Ammon's horn (tissue), 1 donor: ENCODE results near the gene FABP7.

Experiments
- DNase-seq: peaks from one replicate; pipeline ENCODE4 v3.0.0-alpha.2; 2016; ENCODE audit warnings: low spot score

The FABP7 gene

GRCh38 chr6:122758927-122759334 lies 20.6 kb upstream of the FABP7 start:
- no peak for DNase-seq

GRCh38 chr6:122760330-122760729 lies 19.2 kb upstream of the FABP7 start:
- DNase-seq, result no peak

- no peak for DNase-seq
Observed at GRCh38 chr6:122766256-122766655, 13.3 kb upstream of the FABP7 start.

GRCh38 chr6:122770835-122771601 lies 8.5 kb upstream of the FABP7 start:
- DNase-seq, result peak; percentile 47

GRCh38 chr6:122772724-122773415 lies 6.6 kb upstream of the FABP7 start:
- no peak for DNase-seq

- no peak for DNase-seq
Observed at GRCh38 chr6:122775975-122776374, 3.5 kb upstream of the FABP7 start.

GRCh38 chr6:122778302-122778701 lies 1.2 kb upstream of the FABP7 start:
- DNase-seq, result no peak

GRCh38 chr6:122778985-122779661 lies 393 bp upstream of the FABP7 start:
- peak; percentile 85 for DNase-seq

GRCh38 chr6:122780114-122780513 lies 598 bp downstream of the FABP7 start:
- DNase-seq, result no peak

GRCh38 chr6:122781716-122782115 lies 2.2 kb downstream of the FABP7 start:
- DNase-seq, result no peak

GRCh38 chr6:122783401-122783800 lies 3.9 kb downstream of the FABP7 start:
- no peak for DNase-seq

- no peak for DNase-seq
Observed at GRCh38 chr6:122785891-122786290, 6.4 kb downstream of the FABP7 start.

GRCh38 chr6:122787721-122788120 lies 8.2 kb downstream of the FABP7 start:
- DNase-seq, result no peak

- no peak for DNase-seq
Observed at GRCh38 chr6:122788208-122788607, 8.7 kb downstream of the FABP7 start.

GRCh38 chr6:122788663-122789181 lies 9.2 kb downstream of the FABP7 start:
- DNase-seq, result no peak

GRCh38 chr6:122789182-122790027 lies 9.9 kb downstream of the FABP7 start, which contains the start of gene SMPDL3A:
TSS of gene SMPDL3A (plus strand) at chr6:122789258. CDS start at chr6:122789347, 89 bp downstream.
- DNase-seq, result peak; percentile 79

GRCh38 chr6:122790028-122790422 lies 10.5 kb downstream of the FABP7 start:
- DNase-seq, result no peak

- no peak for DNase-seq
Observed at GRCh38 chr6:122790423-122791309, 11.2 kb downstream of the FABP7 start.

- no peak for DNase-seq
Observed at GRCh38 chr6:122791310-122791679, 11.8 kb downstream of the FABP7 start.

GRCh38 chr6:122792766-122793165 lies 13.2 kb downstream of the FABP7 start:
- DNase-seq, result no peak

GRCh38 chr6:122797537-122797936 lies 18.0 kb downstream of the FABP7 start:
- no peak for DNase-seq
